NCI-H1092 (cell line): Measurements from ENCODE around the gene RAP1A.
A peak's percentile ranks its signal among the peaks of the same experiment; 100 is the strongest.
"Not testable (repeated sequence)": the region's sequence is repeated elsewhere in the genome, so short reads cannot be mapped to it uniquely, and the experiment has no call there.

Experiments used
- DNase-seq: peaks from one replicate; lab custom pipeline; 2025; lab: John Stamatoyannopoulos, UW

RAP1A gene

GRCh38 chr1:111629190-111629954, 9.8 kb downstream of the RAP1A start:
- DNase-seq, result no peak

- no peak for DNase-seq
Observed at GRCh38 chr1:111630567-111630966, 11.0 kb downstream of the RAP1A start.

DNA sequence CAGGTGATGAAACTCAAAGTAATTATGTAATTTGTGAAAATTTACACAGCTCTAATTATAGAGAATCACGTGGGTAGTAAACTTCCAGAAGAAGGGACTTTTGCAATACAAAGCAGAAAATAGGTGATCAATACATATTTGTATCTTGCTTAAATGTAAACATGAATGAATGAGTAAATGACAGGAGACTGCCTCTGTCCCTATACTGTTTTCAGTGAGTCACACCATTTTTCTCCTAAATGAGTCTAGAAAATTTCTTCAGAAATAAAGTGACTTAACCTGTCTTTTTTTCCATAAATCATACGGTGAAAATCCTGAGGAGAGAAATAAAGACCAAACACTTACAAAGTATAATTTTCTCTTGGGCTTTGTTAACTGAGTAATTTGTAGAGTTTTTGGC, 11.9 kb downstream of the RAP1A start:
- no peak for DNase-seq

DNA sequence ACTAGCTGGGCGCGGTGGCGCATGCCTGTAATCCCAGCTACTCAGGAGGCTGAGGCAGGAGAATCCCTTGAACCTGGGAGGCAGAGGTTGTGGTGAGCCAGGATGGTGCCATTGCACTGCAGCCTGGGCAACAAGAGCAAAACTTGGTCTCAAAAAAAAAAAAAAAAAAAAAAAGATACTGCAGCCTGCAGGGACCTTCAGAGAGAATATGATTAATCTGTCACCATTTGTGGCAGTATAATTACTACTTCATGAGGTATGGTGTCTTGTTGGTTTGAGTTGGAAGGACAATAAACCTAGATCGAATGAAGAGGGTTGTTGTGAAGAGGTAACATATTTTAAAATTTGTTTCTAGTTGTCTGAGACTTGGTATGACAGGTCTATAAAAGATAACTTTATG, 13.2 kb downstream of the RAP1A start:
- not testable (repeated sequence) for DNase-seq

- no peak for DNase-seq
Observed at GRCh38 chr1:111633736-111634247, 14.2 kb downstream of the RAP1A start.

DNA sequence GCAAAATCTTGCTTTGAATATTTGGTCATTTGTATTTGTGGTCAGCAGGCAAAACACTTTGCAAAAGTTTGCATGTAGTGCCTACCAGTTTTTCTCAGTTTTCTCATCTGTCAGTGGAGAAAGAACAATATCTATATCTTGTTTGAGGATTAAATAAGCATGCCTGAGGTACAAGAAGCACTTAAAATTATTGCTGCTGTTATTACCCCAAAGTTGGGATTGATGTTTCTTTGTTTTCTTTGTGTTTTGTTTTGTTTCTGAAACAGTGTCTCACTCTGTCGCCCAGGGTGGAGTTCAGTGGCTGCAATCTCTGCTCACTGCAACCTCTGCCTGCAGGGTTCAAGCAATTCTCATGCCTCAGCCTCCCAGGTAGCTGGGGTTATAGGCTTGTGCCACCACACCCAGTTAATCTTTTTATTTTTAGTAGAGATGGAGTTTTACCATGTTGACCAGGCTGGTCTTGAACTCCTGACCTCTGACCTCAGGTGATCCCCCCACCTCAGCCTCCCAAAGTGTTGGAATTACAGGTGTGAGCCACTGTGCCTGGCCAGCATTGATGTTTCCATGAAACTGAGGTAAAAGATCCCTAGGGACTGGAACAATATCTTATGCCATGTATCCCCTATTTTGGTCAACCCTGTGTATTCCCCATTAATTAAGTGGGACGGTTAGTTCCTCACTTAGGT, 15.9 kb downstream of the RAP1A start:
- no peak for DNase-seq

GRCh38 chr1:111638320-111638719, 18.7 kb downstream of the RAP1A start:
- DNase-seq, result no peak

GRCh38 chr1:111639602-111640198, 20.1 kb downstream of the RAP1A start:
- no peak for DNase-seq

- no peak for DNase-seq
Observed at GRCh38 chr1:111643097-111643496, 23.5 kb downstream of the RAP1A start.

DNA sequence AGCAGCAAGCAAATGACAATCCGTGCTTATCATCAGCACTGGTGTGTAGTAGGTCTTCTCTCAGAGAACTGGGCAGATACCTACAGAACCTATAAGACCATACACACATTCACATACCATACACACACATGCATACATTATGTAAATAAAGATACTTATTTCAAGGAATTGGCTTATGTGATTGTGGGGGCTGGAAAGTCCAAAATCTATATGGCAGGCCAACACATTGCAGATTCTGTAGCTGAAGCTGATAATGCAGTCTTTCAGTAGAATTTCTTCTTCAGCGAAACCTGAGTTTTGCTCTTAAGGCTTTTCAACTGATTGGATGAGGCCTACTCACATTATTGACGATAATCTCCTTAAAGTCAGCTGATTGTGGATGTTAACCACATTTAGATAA, 24.1 kb downstream of the RAP1A start:
- no peak for DNase-seq

DNA sequence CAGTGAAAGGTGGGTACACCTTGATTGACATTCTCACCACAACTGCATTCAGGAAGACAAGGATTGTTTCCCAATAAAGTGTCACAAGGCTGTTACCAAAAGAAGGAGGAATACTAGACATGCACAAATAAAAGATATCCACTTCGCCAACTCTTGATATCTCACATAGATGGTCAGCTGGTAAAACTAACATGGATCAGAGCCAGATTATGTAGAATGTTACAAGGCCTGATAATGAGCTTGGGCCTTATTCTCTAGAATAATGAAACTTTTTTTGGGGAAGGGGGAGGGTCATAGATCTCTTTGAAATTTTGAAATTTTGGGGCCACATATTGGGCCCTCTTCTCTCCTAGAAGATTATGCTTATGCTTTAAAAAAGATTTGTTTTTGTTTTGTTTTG, 24.9 kb downstream of the RAP1A start:
- no peak for DNase-seq

DNA sequence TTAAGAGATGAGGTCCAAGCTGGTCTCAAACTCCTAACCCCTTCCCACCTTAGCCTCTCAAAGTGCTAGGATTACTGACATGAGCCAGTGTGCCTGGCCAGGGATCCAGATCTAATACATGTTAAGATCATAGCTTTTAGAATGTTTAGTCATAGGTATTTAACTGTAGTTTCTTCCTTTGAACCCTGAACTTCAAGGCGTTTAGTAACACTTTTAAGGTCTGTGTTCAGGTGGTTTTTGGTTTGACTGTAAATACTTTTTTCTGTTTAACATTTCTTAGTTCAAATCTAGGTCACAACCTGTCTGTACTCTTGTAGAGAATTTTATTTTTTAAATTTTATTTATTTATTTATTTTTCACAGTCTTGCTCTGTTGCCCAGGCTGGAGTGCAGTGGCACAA, 28.1 kb downstream of the RAP1A start:
- DNase-seq, result no peak

DNA sequence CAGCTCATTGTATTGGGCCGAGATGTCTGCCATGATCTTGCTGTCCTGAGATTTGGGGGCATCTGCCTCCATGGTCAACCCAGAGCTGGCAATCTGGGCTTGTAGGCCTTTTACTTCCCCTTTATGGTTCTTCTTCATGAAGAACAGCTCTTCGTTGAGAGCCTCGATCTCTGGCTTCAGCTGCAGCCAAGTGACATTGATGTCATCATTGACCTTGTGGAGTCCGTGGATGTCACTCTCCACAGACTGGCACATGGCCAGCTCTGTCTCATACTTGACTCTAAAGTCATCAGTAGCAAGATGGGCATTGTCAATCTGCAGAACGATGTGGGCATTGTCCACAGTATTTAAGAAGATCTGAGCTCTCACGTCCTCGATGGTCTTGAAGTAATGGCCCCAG, 29.2 kb downstream of the RAP1A start:
- no peak for DNase-seq

GRCh38 chr1:111649227-111649626, 29.6 kb downstream of the RAP1A start:
- no peak for DNase-seq

GRCh38 chr1:111649648-111650047, 30.1 kb downstream of the RAP1A start:
- DNase-seq, result no peak

GRCh38 chr1:111653709-111654108, 34.1 kb downstream of the RAP1A start:
- no peak for DNase-seq

DNA sequence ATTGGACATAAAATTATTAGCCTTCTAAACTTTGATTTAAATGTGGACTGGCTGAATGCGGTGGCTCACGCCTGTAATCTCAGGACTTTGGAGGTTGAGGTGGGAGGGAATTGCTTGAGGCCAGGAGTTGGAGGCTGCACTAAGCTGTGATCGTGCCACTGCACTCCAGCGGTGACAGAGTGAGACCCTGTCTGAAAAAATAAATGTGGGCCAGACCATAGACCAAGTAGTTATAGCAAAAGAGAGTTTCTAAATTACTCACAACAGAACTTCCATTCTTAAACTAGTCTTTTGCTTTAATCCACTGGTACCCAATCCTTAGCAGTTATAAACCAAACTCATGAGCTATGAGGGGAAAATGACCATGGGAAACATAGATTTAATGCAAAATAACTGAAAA, 35.2 kb downstream of the RAP1A start:
- no peak for DNase-seq

- peak; percentile 1 for DNase-seq
Observed at GRCh38 chr1:111656086-111657017, 36.8 kb downstream of the RAP1A start.

DNA sequence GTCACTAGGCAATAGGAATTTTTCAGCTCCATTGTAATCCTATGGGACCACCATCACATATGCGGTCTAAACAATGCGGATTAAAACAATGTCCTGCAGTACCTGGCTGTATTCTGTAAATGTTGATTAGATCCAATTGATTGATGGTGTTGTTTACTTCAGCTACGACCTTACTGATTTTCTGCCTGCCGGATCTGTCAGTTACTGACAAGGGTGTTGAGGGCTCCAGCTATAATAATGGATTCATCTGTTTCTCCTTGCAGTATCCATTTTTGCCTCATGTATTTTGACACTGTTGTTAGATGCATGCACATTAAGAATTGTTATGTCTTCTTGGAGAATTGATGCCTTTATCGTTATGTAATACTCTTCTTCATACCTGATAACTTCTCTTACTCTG, 39.0 kb downstream of the RAP1A start:
- DNase-seq, result no peak

DNA sequence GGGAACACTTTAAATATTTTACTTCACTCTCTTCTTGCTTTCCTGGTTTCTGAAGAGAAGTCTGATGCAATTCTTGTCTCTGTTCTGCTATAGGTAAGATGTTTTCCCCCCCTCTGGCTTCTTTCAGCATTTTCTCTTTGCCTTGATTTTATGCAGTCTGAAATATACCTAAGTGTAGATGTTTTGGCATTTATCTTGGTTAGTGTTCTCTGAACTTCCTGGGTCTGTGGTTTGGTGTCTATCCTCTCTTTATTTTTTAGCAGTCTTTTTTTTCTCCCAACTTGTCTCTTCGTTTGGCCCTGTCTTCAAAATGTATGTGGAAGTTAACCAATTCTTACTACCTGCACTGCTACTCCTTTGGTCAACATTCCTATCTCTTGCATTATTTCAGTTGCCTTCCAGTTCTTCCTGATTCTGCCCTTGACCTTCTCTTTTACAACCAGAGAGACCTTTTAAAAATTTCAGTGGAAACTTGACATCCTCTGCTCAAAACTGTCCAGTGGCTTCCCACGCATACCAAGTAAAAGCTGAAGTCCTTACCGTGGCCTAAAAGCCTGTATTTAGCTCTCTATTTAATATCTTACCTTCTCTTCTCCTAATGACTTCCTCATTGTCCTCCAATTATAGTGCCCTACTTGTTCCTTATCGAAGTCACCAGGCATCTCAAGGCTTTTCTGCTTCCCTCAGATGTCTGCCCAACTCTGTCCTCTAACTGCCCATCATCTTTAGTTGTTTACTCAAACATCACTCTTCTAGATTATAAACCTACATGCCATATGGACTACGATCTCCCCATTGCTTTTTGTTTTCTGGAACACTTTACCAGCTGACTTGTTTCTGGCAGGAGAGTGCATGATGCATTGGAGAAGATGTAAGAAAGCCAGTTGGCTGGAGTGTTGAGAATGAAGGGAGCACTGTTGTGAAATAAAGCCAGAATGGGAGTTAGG, 40.9 kb downstream of the RAP1A start:
- DNase-seq, result no peak

DNA sequence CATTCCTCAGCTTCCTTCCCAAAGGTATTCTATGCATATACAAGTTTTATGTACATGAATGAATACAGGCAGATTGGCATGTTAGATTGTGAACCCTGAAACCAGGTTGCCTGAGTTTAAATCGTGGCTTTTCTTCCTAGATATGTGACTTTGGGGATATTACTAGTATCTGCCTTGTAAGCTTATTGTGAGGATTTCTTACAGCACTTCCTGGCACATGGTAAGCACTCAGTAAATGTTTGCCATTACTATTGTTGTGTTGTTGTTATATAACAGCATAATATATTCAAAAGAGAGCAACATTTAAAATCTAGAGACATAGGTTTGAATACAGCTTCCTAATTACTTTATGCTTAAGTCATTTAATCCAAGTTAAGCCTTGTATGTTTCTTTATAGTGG, 45.1 kb downstream of the RAP1A start:
- DNase-seq, result no peak
